ENCODE results near the gene SLC15A2.

The SLC15A2 gene

GRCh38 chr3:121985846-121986245, 91.6 kb downstream of the SLC15A2 start:
- DNase-seq, result peak; percentile 79

- no peak for DNase-seq
Observed at GRCh38 chr3:121988146-121988545, 93.9 kb downstream of the SLC15A2 start.

GRCh38 chr3:121989943-121990342, 95.7 kb downstream of the SLC15A2 start:
- no peak for DNase-seq

- DNase-seq, result no peak
Observed at GRCh38 chr3:121992601-121993560, 98.7 kb downstream of the SLC15A2 start.

Measured in eye (tissue), 1 donor.